Cerebellar cortex (tissue), 1 donor: ENCODE data around the gene HIF3A.
"Not testable (repeated sequence)": the region's sequence is repeated elsewhere in the genome, so short reads cannot be mapped to it uniquely, and the experiment has no call there.

Experiments used
- DNase-seq: peaks from one replicate; pipeline ENCODE4 v3.0.0-alpha.2; 2015; ENCODE audit warnings: low spot score

The HIF3A gene

GRCh38 chr19:46296722-46297461 lies at the start of gene HIF3A:
Gene HIF3A, plus strand, starts transcription at chr19:46297042. Its CDS starts 35 bp downstream, at chr19:46297077.
- no peak for DNase-seq

- DNase-seq, result no peak
These were observed 46.6 kb upstream of the HIF3A start for GRCh38 chr19:46250076-46250735.

GRCh38 chr19:46251416-46251815 lies 45.4 kb upstream of the HIF3A start:
- no peak for DNase-seq

GRCh38 chr19:46254776-46255175 lies 42.1 kb upstream of the HIF3A start:
- DNase-seq, result no peak

- DNase-seq, result no peak
These were observed 40.0 kb upstream of the HIF3A start for GRCh38 chr19:46256855-46257254.

GRCh38 chr19:46261501-46261900 lies 35.3 kb upstream of the HIF3A start:
- not testable (repeated sequence) for DNase-seq

GRCh38 chr19:46262684-46263296 lies 34.1 kb upstream of the HIF3A start:
- not testable (repeated sequence) for DNase-seq

GRCh38 chr19:46264801-46265200 lies 32.0 kb upstream of the HIF3A start:
- DNase-seq, result not testable (repeated sequence)

GRCh38 chr19:46265217-46265828 lies 31.5 kb upstream of the HIF3A start:
- peak; percentile 63 for DNase-seq

- DNase-seq, result no peak
These were observed 27.7 kb upstream of the HIF3A start for GRCh38 chr19:46269101-46269500.

GRCh38 chr19:46270521-46271256 lies 26.2 kb upstream of the HIF3A start:
- DNase-seq, result no peak

- no peak for DNase-seq
These were observed 25.2 kb upstream of the HIF3A start for GRCh38 chr19:46271481-46272197.

- not testable (repeated sequence) for DNase-seq
These were observed 22.9 kb upstream of the HIF3A start for GRCh38 chr19:46273931-46274330.

- DNase-seq, result no peak
These were observed 17.7 kb upstream of the HIF3A start for GRCh38 chr19:46279177-46279576.

GRCh38 chr19:46283771-46284170 lies 13.1 kb upstream of the HIF3A start:
- DNase-seq, result no peak

- DNase-seq, result no peak
These were observed 12.2 kb upstream of the HIF3A start for GRCh38 chr19:46284635-46285034.

- DNase-seq, result no peak
These were observed 9.3 kb upstream of the HIF3A start for GRCh38 chr19:46287585-46287984.

- DNase-seq, result no peak
These were observed 7.8 kb upstream of the HIF3A start for GRCh38 chr19:46288896-46289588.

GRCh38 chr19:46289724-46290619 lies 6.9 kb upstream of the HIF3A start:
- DNase-seq, result no peak

- no peak for DNase-seq
These were observed 5.0 kb upstream of the HIF3A start for GRCh38 chr19:46291829-46292228.
